ENCODE measurements around the gene MICAL2.

MICAL2 gene

GRCh38 chr11:12258451-12258850 is 148.1 kb downstream of the MICAL2 start:
- WGBS (ENCODE audit: insufficient coverage), result 94% methylated on average over 3 of the region's 3 CpGs
- no peak for DNase-seq
- H3K27ac ChIP-seq (ENCODE audit: insufficient read depth in 1 of 2, low read depth in 1 of 2, low read length in 2 of 2, poor library complexity in 1 of 2, severe bottlenecking in 2 of 2), result no peak overlapping the region
- POLR2A ChIA-PET, result no interaction called here
- H3K4me1 ChIP-seq (ENCODE audit: control extremely low read depth in 1 of 4, control insufficient read depth in 4 of 4, insufficient read depth in 4 of 4, low read length in 3 of 4), result no peaks in the 10 kb centered on the region
- no peaks in the 10 kb centered on the region for H3K9me3 ChIP-seq (ENCODE audit: control extremely low read depth in 1 of 5, control insufficient read depth in 4 of 5, insufficient read depth in 2 of 5, low read depth in 1 of 5, low read length in 4 of 5)
- peaks cover 0 to 4% (median 0%) of the 10 kb centered on the region in 4 experiments for H3K36me3 ChIP-seq (ENCODE audit: control insufficient read depth in 4 of 4, insufficient read depth in 4 of 4, low read length in 3 of 4)
- no peak overlapping the region for H3K4me3 ChIP-seq (ENCODE audit: control insufficient read depth in 1 of 7, extremely low read depth in 1 of 7, insufficient read depth in 4 of 7, low read depth in 2 of 7, low read length in 6 of 7)
- CTCF ChIA-PET, result interaction anchor here (0.6 to 1.6 kb wide), 3 partner anchors 9 to 23 kb away, joined by 3 to 4 read pairs (median 3); no protein-coding TSS in a partner anchor
- peaks cover 0 to 2% (median 0%) of the 10 kb centered on the region in 5 experiments for H3K27me3 ChIP-seq (replicated peaks in 2 of 5; ENCODE audit: control insufficient read depth in 4 of 5, insufficient read depth in 5 of 5, low read length in 4 of 5)

- WGBS (ENCODE audit: insufficient coverage), result 96% methylated on average over 5 of the region's 7 CpGs
- H3K9me3 ChIP-seq (ENCODE audit: control extremely low read depth in 1 of 5, control insufficient read depth in 4 of 5, insufficient read depth in 2 of 5, low read depth in 1 of 5, low read length in 4 of 5), result no peaks in the 10 kb centered on the region
- no peak overlapping the region for H3K4me3 ChIP-seq (ENCODE audit: control insufficient read depth in 1 of 7, extremely low read depth in 1 of 7, insufficient read depth in 4 of 7, low read depth in 2 of 7, low read length in 6 of 7)
- peaks cover 0 to 2% (median 0%) of the 10 kb centered on the region in 5 experiments for H3K27me3 ChIP-seq (replicated peaks in 2 of 5; ENCODE audit: control insufficient read depth in 4 of 5, insufficient read depth in 5 of 5, low read length in 4 of 5)
- no peaks in the 10 kb centered on the region for H3K4me1 ChIP-seq (ENCODE audit: control extremely low read depth in 1 of 4, control insufficient read depth in 4 of 4, insufficient read depth in 4 of 4, low read length in 3 of 4)
- ChIA-PET CTCF (interaction anchor here (1.4 to 4.6 kb wide), 6 partner anchors 8 to 70 kb away, joined by 3 to 14 read pairs (median 3); no protein-coding TSS in a partner anchor), POLR2A (no interaction called here)
- no peak for DNase-seq
- H3K27ac ChIP-seq (ENCODE audit: insufficient read depth in 1 of 2, low read depth in 1 of 2, low read length in 2 of 2, poor library complexity in 1 of 2, severe bottlenecking in 2 of 2), result no peak overlapping the region
- peaks cover 0 to 4% (median 0%) of the 10 kb centered on the region in 4 experiments for H3K36me3 ChIP-seq (ENCODE audit: control insufficient read depth in 4 of 4, insufficient read depth in 4 of 4, low read length in 3 of 4)
These were observed 149.6 kb downstream of the MICAL2 start for GRCh38 chr11:12259956-12260355.

GRCh38 chr11:12260731-12261521 is 150.5 kb downstream of the MICAL2 start:
- peaks cover 0 to 4% (median 0%) of the 10 kb centered on the region in 4 experiments for H3K36me3 ChIP-seq (ENCODE audit: control insufficient read depth in 4 of 4, insufficient read depth in 4 of 4, low read length in 3 of 4)
- 98% methylated on average over 6 of the region's 8 CpGs for WGBS (ENCODE audit: insufficient coverage)
- H3K27me3 ChIP-seq (replicated peaks in 2 of 5; ENCODE audit: control insufficient read depth in 4 of 5, insufficient read depth in 5 of 5, low read length in 4 of 5), result peaks cover 0 to 2% (median 0%) of the 10 kb centered on the region in 5 experiments
- ChIA-PET CTCF (interaction anchor here (0.6 to 4.6 kb wide), 9 partner anchors 8 to 213 kb away, joined by 3 to 14 read pairs (median 3); no protein-coding TSS in a partner anchor), POLR2A (no interaction called here)
- no peaks in the 10 kb centered on the region for H3K4me1 ChIP-seq (ENCODE audit: control extremely low read depth in 1 of 4, control insufficient read depth in 4 of 4, insufficient read depth in 4 of 4, low read length in 3 of 4)
- no peak overlapping the region for H3K4me3 ChIP-seq (ENCODE audit: control insufficient read depth in 1 of 7, extremely low read depth in 1 of 7, insufficient read depth in 4 of 7, low read depth in 2 of 7, low read length in 6 of 7)
- no peak for DNase-seq
- H3K27ac ChIP-seq (ENCODE audit: insufficient read depth in 1 of 2, low read depth in 1 of 2, low read length in 2 of 2, poor library complexity in 1 of 2, severe bottlenecking in 2 of 2), result no peak overlapping the region
- no peaks in the 10 kb centered on the region for H3K9me3 ChIP-seq (ENCODE audit: control extremely low read depth in 1 of 5, control insufficient read depth in 4 of 5, insufficient read depth in 2 of 5, low read depth in 1 of 5, low read length in 4 of 5)

GRCh38 chr11:12261551-12261950 is 151.2 kb downstream of the MICAL2 start:
- H3K9me3 ChIP-seq (ENCODE audit: control extremely low read depth in 1 of 5, control insufficient read depth in 4 of 5, insufficient read depth in 2 of 5, low read depth in 1 of 5, low read length in 4 of 5), result no peaks in the 10 kb centered on the region
- ChIA-PET CTCF (interaction anchor here (0.6 to 4.6 kb wide), 8 partner anchors 8 to 214 kb away, joined by 3 to 14 read pairs (median 3); no protein-coding TSS in a partner anchor), POLR2A (no interaction called here)
- no peak overlapping the region for H3K27ac ChIP-seq (ENCODE audit: insufficient read depth in 1 of 2, low read depth in 1 of 2, low read length in 2 of 2, poor library complexity in 1 of 2, severe bottlenecking in 2 of 2)
- WGBS (ENCODE audit: insufficient coverage), result 100% methylated on average over 5 of the region's 5 CpGs
- DNase-seq, result no peak
- no peak overlapping the region for H3K4me3 ChIP-seq (ENCODE audit: control insufficient read depth in 1 of 7, extremely low read depth in 1 of 7, insufficient read depth in 4 of 7, low read depth in 2 of 7, low read length in 6 of 7)
- no peaks in the 10 kb centered on the region for H3K4me1 ChIP-seq (ENCODE audit: control extremely low read depth in 1 of 4, control insufficient read depth in 4 of 4, insufficient read depth in 4 of 4, low read length in 3 of 4)
- peaks cover 0 to 2% (median 0%) of the 10 kb centered on the region in 5 experiments for H3K27me3 ChIP-seq (replicated peaks in 2 of 5; ENCODE audit: control insufficient read depth in 4 of 5, insufficient read depth in 5 of 5, low read length in 4 of 5)
- H3K36me3 ChIP-seq (ENCODE audit: control insufficient read depth in 4 of 4, insufficient read depth in 4 of 4, low read length in 3 of 4), result peaks cover 0 to 4% (median 0%) of the 10 kb centered on the region in 4 experiments

- no peak overlapping the region for H3K4me3 ChIP-seq (ENCODE audit: control insufficient read depth in 1 of 7, extremely low read depth in 1 of 7, insufficient read depth in 4 of 7, low read depth in 2 of 7, low read length in 6 of 7)
- CTCF ChIA-PET, result interaction anchor here (1.0 to 4.6 kb wide), 4 partner anchors 18 to 27 kb away, joined by 3 to 14 read pairs (median 4); no protein-coding TSS in a partner anchor
- H3K36me3 ChIP-seq (ENCODE audit: control insufficient read depth in 4 of 4, insufficient read depth in 4 of 4, low read length in 3 of 4), result peaks cover 0 to 4% (median 0%) of the 10 kb centered on the region in 4 experiments
- no peaks in the 10 kb centered on the region for H3K4me1 ChIP-seq (ENCODE audit: control extremely low read depth in 1 of 4, control insufficient read depth in 4 of 4, insufficient read depth in 4 of 4, low read length in 3 of 4)
- H3K27me3 ChIP-seq (replicated peaks in 2 of 5; ENCODE audit: control insufficient read depth in 4 of 5, insufficient read depth in 5 of 5, low read length in 4 of 5), result peaks cover 0 to 2% (median 0%) of the 10 kb centered on the region in 5 experiments
- no peak overlapping the region for H3K27ac ChIP-seq (ENCODE audit: insufficient read depth in 1 of 2, low read depth in 1 of 2, low read length in 2 of 2, poor library complexity in 1 of 2, severe bottlenecking in 2 of 2)
- POLR2A ChIA-PET, result interaction anchor here (0.6 kb wide), 1 partner anchor 120 kb away, joined by 3 read pairs; no protein-coding TSS in a partner anchor
- H3K9me3 ChIP-seq (ENCODE audit: control extremely low read depth in 1 of 5, control insufficient read depth in 4 of 5, insufficient read depth in 2 of 5, low read depth in 1 of 5, low read length in 4 of 5), result no peaks in the 10 kb centered on the region
- 93% methylated on average over 9 of the region's 11 CpGs for WGBS (ENCODE audit: insufficient coverage)
- DNase-seq, result no peak
These were observed 152.8 kb downstream of the MICAL2 start for GRCh38 chr11:12263141-12263693.

- POLR2A ChIA-PET, result no interaction called here
- CTCF ChIA-PET, result no interaction called here
- Histone ChIP-seq H3K36me3 (ENCODE audit: control insufficient read depth in 4 of 4, insufficient read depth in 4 of 4, low read length in 3 of 4) (peaks cover 0 to 4% (median 0%) of the 10 kb centered on the region in 4 experiments), H3K4me3 (ENCODE audit: control insufficient read depth in 1 of 7, extremely low read depth in 1 of 7, insufficient read depth in 4 of 7, low read depth in 2 of 7, low read length in 6 of 7) (no peak overlapping the region), H3K27me3 (replicated peaks in 2 of 5; ENCODE audit: control insufficient read depth in 4 of 5, insufficient read depth in 5 of 5, low read length in 4 of 5) (peaks cover 0 to 2% (median 0%) of the 10 kb centered on the region in 5 experiments), H3K4me1 (ENCODE audit: control extremely low read depth in 1 of 4, control insufficient read depth in 4 of 4, insufficient read depth in 4 of 4, low read length in 3 of 4) (peaks cover 0 to 5% (median 2%) of the 10 kb centered on the region in 4 experiments), H3K27ac (ENCODE audit: insufficient read depth in 1 of 2, low read depth in 1 of 2, low read length in 2 of 2, poor library complexity in 1 of 2, severe bottlenecking in 2 of 2) (no peak overlapping the region), H3K9me3 (ENCODE audit: control extremely low read depth in 1 of 5, control insufficient read depth in 4 of 5, insufficient read depth in 2 of 5, low read depth in 1 of 5, low read length in 4 of 5) (no peaks in the 10 kb centered on the region)
- DNase-seq, result no peak
- WGBS (ENCODE audit: insufficient coverage), result 63% methylated on average over 3 of the region's 3 CpGs
These were observed 154.0 kb downstream of the MICAL2 start for GRCh38 chr11:12264361-12264760.

Data from common myeloid progenitor, CD34-positive (primary cell).